Dermis microvascular lymphatic vessel endothelial cell (primary cell): Measurements from ENCODE around the gene AMIGO1. TPM values are rescaled to one million over a fixed set of nuclear protein-coding genes. Genes with fewer than 3 reads are reported as not detected.

ENCODE experiments used
- DNase-seq, 2 donors: peaks; one replicate each; pipeline versions ENCODE4 v3.0.0 to v3.0.0-alpha.2; 2010; ENCODE audit warnings: low read depth in 2 of 2
- total RNA-seq: library from RNA; depleted of rRNA; stranded (reverse); fragments of >200 nt; gene quantifications from 2 replicates; pipeline ENCODE4 v1.2.1, GENCODE V29; 2014

Gene AMIGO1
- total RNA-seq, 1 donor from 2014 or later = 0.64 TPM

DNA sequence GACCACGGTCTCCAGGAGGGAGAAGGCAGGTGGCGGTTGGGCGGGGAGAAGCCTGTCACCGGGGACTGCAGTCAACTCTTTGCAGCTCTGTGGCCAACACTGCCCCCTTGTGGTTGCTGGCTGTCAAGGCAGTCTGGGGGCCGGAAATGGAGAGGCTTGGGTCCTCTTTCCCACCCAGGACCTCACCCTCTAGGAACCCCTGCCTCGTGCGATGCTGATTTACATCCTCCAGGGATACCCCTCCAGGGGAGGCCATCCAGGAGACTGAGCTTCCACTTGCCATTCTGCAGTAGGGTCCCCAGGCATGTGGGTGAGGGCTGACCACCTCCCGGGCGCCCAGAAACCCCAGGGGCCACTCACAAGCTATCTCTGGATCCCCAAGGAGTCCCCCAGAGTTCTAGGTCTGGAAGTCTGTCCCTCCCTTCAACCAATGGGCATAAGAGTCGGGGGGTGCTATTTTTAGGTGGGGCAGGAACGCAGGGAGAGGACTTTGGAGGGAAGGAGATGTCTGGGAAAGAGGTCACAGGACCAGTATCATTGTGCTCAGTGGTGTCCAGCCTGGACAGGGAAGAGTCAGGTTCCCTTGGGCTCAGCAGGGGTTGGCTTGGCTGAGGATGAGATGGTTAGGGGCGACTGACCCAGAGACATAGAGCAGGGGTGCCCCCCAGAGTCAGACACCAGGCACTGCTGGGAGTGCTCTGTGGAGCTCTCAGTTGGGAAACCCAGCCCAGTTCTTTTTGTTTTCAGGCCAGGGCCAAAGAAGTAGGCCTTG is 23.0 kb upstream of the AMIGO1 start:
- DNase-seq = peak in 1 of 2 donors; percentile 66

DNA sequence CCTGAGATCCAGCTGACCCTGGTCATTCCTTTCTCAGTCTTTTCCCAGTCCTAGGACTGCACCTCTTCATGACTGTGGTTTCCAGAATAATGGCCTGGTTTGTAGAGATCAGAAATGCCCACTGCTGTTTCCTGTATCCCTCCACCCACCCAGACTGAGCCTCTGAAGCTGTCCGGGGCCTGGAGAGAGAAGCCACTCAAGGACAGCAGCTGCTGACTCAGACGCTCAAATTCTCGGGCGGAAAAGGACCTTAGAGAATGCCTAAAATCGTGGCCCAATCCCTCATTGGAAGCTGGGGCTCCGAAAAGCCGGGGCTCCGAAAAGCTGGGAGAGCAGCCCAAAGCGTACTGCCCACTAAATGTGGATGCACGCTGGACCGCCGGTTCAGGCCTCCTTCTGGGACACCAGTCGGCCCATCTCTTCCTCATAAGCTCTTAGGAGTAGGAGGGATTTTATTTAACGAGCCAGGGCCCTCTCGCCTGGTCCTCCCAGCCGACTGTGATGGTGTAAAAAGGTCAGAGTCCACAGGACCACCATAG is 22.4 kb upstream of the AMIGO1 start:
- no peak for DNase-seq

GRCh38 chr1:109531380-109531779 is 21.9 kb upstream of the AMIGO1 start:
- no peak for DNase-seq

DNA sequence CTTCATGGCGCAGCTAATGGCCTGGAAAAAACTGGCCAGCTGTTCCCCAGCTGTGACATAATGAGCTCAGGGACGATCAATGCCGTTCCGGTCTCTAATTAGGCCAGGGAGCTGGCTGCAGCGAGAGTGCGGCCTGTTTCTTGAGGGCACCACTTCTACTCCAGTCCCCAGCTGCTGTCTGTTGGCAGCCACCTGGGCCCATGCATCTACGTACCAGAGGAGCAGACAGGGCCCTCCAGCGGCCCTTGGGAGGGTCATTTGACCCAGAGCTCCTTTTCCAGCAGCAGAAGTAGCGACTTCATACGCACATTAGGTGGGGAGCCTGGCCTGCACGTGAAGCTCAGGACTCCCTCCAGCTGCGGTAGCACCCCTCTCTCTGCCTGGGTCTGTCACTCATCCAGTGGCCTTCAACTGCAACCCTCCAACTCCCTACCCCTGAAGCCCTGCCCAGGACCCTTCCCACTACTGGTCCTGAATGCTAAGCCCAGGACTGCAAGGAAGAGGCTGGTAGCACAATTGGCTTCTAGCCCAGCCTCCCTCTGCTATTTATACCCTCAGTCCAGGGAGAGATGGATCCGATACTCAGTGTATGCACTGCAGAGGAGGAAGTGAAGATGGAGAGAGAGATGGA is 21.0 kb upstream of the AMIGO1 start:
- no peak for DNase-seq

DNA sequence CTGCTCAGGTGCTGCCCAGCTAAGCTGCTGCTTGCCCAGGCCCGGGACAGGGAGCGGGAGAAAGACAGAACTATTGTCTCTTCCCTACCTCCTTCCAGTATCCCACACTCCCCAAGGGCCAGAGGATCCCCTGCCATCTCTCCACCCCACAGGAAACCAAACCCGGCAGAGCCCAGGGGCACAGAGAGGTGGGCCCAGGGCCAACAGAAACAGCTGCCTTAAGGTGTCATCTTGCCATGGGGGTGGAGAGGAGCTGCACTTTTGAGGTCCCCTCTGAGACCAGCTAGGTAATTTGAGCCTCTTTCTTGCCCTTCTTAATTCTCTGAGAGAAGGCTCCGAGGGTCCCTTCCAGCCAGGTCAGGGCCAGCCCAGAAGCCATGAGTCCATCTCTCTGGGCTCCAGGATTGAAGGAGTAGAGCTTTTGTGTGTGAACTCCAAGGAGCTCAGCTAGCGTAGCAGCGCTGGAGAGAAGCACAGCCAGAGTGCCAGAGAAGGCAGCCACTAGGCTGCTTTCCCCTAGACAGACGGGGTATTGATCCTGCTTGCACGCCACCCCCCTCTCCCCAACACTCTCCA is 20.4 kb upstream of the AMIGO1 start:
- DNase-seq = no peak

DNA sequence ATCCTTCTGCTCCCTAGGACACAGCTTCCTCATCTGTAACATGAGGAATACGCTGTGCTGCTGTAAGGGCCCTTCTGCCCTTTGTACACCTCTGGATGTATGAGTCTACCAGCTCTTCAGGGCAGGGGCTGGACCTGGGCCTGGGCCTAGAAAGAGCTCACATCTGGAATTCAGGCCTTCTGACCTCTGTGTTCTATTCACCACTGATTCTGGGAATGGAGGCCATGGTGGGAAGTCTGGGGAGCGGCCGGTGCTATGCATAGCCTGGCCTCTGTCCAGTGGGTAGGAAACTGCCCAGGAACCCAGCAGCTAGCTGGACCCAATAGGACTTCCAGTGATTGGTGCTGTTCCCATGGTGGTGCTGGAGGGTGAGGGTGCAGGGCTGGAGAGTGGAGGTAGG is 19.2 kb upstream of the AMIGO1 start:
- no peak for DNase-seq

DNA sequence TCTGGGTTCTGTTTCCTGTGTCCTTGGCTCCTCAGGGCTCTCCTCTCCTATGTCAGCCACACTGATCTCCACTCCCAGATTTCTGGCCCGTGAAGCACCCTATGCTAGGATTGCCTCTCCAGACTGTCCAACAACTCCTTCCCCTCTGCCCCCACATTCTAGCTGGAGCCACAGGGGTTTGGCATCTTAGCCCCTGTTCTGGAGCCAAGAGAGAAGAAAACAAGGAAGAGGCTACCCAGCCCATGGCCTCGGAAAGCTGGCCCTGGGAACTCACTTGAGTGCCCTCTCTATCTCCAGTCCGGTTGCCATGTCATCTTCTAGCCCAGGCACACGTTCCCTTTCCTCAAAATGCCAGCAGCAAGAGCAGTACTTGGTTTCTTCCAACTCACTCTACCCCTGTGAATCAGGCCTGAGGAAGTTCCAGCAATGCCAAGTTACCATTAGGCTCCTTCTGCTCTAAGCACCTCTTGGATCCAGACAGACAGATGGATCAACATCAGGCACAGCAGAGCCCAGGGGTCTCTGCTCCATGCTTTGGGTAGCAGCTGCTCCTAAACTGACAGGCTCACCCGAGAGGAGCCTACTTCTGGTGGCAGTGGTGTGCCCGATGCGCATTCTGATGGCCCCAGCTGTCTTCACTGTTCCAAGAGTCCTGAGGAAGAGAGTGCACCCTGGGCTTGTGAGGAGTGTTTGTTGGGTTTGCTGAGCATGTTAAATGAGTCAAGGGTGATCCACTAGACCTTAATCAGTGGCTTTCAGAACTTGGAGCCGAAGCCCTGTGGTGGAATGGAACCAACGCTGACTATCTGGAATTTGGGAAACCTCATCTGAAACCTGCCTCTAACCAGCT is 18.5 kb upstream of the AMIGO1 start:
- DNase-seq = no peak

GRCh38 chr1:109527098-109527811 is 17.7 kb upstream of the AMIGO1 start:
- DNase-seq = no peak

DNA sequence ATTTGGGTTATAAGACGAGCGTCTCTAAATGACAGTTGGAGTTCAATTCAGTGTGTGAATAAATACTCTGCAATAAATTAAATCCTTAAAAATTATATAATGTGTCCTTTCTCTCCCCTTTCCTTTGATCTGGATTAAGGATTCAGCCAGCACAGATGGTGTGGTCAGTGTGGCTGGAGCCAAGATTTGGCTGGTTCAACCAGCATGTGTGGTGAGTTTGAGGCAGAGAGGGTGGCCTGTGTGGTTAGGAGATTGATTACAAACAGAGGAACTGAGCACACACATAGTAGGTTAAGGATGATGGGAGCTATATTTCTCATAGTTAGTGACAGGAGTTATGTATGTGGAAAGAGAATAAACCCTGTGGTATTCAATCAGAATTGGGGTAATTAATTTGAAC is 14.2 kb upstream of the AMIGO1 start:
- DNase-seq = no peak

- no peak for DNase-seq
Measured at GRCh38 chr1:109522026-109522425, 12.5 kb upstream of the AMIGO1 start.

DNA sequence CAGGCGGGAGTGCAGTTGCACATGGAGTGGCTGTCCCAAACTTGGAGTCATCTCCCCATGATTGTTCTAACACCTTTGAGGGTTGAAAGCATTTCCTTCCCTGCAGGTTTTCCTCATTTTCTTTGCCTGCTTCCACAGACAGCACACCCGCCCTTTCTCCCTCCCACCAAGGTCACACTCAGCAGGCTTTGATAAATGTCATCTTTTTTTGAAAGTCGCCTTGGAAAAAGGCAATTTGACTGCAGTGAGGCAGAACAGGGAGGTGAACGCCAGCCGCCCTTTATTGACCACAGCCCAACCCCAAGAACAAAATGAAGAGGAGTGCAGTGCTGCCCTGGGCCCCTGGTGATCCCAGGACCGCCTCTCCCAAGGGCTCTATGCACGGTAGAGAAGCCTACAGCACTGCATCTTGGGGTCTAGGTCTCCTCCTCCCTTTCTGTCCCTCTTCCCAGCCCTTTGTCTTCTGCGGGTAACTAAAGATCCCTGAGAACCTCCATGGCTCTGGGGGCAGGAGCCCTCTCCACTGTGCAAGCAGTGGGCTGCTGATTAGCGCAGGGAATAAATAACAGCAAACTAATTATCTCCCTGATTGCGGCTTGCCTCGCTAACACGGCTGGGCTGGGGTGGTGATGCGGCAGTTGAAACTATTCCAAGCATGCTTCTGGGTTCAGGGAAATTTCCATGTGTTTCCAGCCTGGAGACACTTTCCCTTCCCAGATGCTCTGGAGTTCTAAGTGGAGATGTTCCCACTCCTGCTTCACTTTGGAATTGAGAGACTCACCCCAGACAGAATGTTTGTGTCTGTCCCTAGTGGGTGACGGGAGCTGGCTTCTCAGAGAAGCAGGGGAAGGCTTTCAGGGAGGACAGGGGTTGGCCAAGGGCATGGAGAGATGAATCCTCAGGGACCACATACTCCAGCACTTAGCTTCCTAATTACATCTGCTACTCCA is 11.8 kb upstream of the AMIGO1 start:
- no peak for DNase-seq

DNA sequence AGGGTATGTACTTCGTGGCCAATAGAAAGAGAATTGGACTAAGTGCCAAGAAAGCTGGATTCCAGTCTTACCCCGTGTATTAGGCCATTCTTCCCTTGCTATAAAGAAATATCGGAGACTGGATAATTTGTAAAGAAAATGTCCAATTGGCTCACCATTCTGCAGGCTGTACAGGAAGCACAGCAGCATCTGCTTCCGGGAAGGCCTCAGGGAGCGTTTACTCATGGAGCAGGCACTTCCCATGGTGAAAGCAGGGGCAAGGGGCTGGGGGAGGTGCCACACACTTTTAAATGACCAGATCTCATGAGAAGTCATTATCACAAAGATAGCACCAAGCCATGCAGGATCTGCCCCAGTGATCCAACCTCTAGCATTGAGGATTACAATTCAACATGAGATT is 7.8 kb upstream of the AMIGO1 start:
- no peak for DNase-seq

DNA sequence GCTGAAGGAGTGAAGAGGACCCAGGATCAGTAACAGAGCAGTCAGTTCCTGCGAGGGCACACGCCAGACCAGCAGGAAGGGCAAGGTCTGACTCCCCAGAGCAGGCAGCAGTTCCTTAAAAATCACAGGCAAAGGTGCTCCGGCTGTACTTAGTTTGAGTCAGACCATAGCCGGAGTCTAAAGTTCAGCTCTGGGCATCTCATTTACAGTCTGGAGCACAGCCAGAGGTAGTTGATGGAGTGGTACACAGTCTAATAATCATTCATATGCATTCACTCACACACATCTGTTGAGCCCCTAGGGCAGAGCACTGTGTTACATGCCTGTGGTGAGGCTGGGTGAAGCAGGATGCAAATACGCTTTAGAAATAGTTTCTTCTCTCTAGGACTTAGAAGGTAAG is 7.3 kb upstream of the AMIGO1 start:
- DNase-seq = no peak

- DNase-seq = no peak
Measured at GRCh38 chr1:109514846-109515245, 5.3 kb upstream of the AMIGO1 start.

DNA sequence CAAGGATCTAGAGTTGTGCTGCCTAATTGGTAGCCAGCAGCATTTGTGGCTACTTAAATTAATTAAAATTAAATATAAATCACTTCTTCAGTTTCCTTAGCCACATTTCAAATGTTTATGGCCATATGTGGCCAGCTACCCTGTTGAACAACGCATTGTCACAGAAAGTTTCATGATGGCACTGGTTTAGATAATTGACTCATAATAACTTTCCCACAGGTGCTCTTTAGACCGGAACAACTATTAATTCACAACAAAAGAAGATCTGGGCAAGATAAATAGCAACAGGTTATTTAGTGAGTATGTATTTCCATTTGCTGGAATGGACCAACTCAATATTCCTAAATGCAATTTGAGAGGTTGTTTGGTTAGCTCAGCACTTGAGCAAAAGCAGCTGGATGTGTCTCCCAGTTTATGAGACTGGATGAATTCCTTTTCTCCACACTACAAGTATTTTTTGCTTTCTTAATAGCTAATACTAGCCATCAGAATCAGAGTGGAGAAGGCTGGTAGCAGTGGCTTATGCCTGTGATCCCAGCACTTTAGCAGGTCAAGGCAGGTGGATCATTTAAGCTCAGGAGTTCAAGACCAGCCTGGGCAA is 3.7 kb upstream of the AMIGO1 start:
- DNase-seq = no peak

DNA sequence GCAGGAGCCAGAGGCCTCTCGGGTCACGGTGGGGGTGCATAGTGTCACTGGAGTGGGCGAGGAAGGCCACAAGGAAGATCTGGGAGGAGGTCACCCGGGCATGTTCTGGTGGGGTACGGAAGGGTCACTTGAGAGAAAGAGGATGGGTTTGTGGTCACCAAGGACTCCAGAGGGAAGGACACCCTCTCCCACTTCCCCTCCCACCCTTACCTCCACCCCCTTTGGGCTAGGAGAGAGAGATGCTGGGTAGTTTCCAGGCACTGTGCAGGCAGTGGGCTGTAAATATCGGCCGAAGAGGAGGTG is 703 bp downstream of the AMIGO1 start:
- DNase-seq = no peak

DNA sequence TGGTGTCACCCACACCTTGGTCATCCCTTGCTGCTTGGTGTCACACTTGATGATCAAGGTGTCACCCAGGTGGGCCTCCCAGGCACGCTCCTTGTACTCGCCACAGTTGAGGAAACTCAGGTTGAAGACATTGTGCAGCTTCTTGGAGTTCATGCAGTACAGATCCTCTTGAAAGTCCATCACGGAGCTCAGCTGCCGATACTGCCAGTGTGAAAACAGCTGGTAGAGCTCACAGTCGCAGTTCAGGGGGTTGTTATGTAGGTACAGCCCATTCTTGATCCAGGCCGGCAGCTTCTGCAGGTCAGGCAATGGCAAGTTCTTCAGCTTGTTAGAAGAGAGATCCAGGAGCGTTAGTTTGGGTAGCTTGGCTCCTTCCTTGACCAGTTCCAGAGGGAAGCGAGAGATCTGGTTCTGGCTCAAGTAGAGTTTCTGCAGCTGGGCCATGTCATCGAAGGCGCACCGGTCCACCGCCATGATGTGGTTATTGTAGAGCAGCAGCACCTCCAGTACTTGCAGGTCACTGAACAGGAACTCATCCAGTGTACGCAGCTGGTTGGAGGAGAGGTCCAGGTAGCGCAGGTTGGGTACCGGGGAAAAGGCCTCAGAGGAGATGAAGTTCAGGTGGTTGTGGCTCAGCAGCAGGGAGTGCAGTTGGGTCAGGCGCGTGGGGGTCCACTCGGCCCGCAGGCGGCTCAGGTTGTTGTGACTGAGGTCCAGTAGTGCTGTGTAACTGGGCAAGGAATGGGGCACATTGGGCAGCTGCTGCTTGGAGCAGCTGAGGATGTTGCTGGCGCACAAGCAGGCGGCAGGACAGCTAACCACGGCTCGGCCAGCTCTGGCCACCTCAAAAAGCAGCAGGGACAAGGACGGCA is 1.3 kb downstream of the AMIGO1 start:
- no peak for DNase-seq

DNA sequence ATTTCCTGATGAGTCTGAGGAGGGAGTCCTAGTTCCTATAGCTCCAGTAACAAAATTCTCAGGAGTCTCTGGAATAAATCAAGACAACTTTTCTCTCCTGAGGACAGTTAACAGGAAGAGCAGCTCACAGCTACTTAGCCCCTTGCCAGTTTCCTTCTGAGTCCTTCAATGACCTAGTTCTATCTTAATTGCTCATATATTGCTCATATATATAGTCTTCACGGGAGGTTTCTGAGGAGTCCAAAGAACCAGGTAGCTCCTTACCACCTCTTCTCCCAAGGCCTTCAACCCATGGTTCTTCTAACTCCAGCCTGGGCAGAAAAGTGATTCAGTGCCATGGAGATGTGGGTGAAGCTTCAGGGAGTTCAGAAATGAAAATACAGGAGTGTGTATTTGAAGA is 4.6 kb downstream of the AMIGO1 start:
- no peak for DNase-seq

GRCh38 chr1:109503935-109504334 is 5.6 kb downstream of the AMIGO1 start:
- no peak for DNase-seq
